GM21526 (cell line): ENCODE results near the gene CAMSAP1.
"Not testable (repeated sequence)": the region's sequence is repeated elsewhere in the genome, so short reads cannot be mapped to it uniquely, and the experiment has no call there.

Experiments used
- ATAC-seq: cut with Tn5 transposase; IDR thresholded peaks from one replicate; pipeline ENCODE4 v1.9.1; 2021; ENCODE audit warnings: moderate library complexity; ENCODE audit not compliant: unreplicated experiment, low FRiP score

The CAMSAP1 gene

GRCh38 chr9:135943604-135944003 is 36.3 kb upstream of the CAMSAP1 start:
- ATAC-seq = not testable (repeated sequence)

- ATAC-seq = no peak
Observed at GRCh38 chr9:135941288-135941995, 34.1 kb upstream of the CAMSAP1 start.

- no peak for ATAC-seq
Observed at GRCh38 chr9:135939351-135940265, 32.3 kb upstream of the CAMSAP1 start.

GRCh38 chr9:135937521-135938489 is 30.5 kb upstream of the CAMSAP1 start:
- ATAC-seq = no peak

- ATAC-seq = no peak
Observed at GRCh38 chr9:135933114-135933513, 25.8 kb upstream of the CAMSAP1 start.

GRCh38 chr9:135932656-135933055 is 25.3 kb upstream of the CAMSAP1 start:
- no peak for ATAC-seq

GRCh38 chr9:135931349-135931820 is 24.0 kb upstream of the CAMSAP1 start:
- no peak for ATAC-seq

GRCh38 chr9:135930446-135931345 is 23.4 kb upstream of the CAMSAP1 start:
- ATAC-seq = no peak

GRCh38 chr9:135929656-135930445 is 22.5 kb upstream of the CAMSAP1 start:
- ATAC-seq = no peak

GRCh38 chr9:135928731-135929655 is 21.6 kb upstream of the CAMSAP1 start:
- no peak for ATAC-seq

GRCh38 chr9:135928074-135928730 is 20.9 kb upstream of the CAMSAP1 start:
- no peak for ATAC-seq

GRCh38 chr9:135927195-135928013 is 20.1 kb upstream of the CAMSAP1 start:
- ATAC-seq = no peak

- ATAC-seq = no peak
Observed at GRCh38 chr9:135926402-135927194, 19.3 kb upstream of the CAMSAP1 start.

- no peak for ATAC-seq
Observed at GRCh38 chr9:135925496-135926133, 18.3 kb upstream of the CAMSAP1 start.
